ENCODE results near the gene ITGA1.

Gene ITGA1

GRCh38 chr5:52886206-52886605 is 98.5 kb downstream of the ITGA1 start:
- H3K27ac Mint-ChIP-seq = no peak overlapping the region
- H3K36me3 Mint-ChIP-seq = no peaks in the 10 kb centered on the region
- H3K4me1 Mint-ChIP-seq = no peaks in the 10 kb centered on the region
- H3K4me3 Mint-ChIP-seq = no peak overlapping the region
- H3K9me3 Mint-ChIP-seq = peaks cover 0 to 2% of the 10 kb centered on the region in 2 donors
- DNase-seq (no peak), ATAC-seq (replicated peaks) (no peak)
- H3K27me3 Mint-ChIP-seq = peaks cover 6 to 8% of the 10 kb centered on the region in 2 donors

DNA sequence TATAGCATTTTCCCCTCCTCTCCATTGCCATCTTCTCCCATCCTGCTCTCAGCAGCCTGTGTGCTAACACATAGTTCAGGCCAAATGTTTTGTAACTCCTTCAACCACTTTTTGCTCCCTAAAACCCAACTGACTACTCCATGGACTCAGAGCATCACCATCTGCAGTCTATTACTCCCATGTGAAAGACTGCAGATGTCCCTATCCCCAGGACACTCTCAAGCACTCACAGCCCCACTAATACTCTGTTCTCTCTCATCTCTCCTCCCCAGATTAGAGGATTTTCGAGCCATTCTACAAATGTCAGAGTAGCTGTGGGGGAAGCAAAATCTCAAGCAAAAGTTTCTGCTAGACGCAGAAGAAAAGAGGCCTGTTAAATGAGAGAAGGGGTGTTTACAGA is 99.3 kb downstream of the ITGA1 start:
- H3K27me3 Mint-ChIP-seq = peaks cover 5 to 6% of the 10 kb centered on the region in 2 donors
- ATAC-seq (replicated peaks) (no peak), DNase-seq (no peak)
- no peaks in the 10 kb centered on the region for H3K36me3 Mint-ChIP-seq
- H3K27ac Mint-ChIP-seq = no peak overlapping the region
- no peaks in the 10 kb centered on the region for H3K4me1 Mint-ChIP-seq
- H3K4me3 Mint-ChIP-seq = no peak overlapping the region
- peaks cover 0 to 2% of the 10 kb centered on the region in 2 donors for H3K9me3 Mint-ChIP-seq

- ATAC-seq (replicated peaks) = no peak
- Mint-ChIP-seq H3K4me1 (no peaks in the 10 kb centered on the region), H3K27me3 (peaks cover 5 to 6% of the 10 kb centered on the region in 2 donors), H3K4me3 (no peak overlapping the region), H3K36me3 (no peaks in the 10 kb centered on the region), H3K9me3 (peaks cover 0 to 2% of the 10 kb centered on the region in 2 donors), H3K27ac (no peak overlapping the region)
- DNase-seq = no peak
Observed at GRCh38 chr5:52888363-52888762, 100.6 kb downstream of the ITGA1 start.

GRCh38 chr5:52892242-52892878 is 104.6 kb downstream of the ITGA1 start:
- Mint-ChIP-seq H3K27me3 (peaks cover 10 to 13% of the 10 kb centered on the region in 2 donors), H3K4me1 (no peaks in the 10 kb centered on the region), H3K9me3 (no peaks in the 10 kb centered on the region), H3K27ac (no peak overlapping the region), H3K4me3 (no peak overlapping the region), H3K36me3 (no peaks in the 10 kb centered on the region)
- no peak for DNase-seq
- no peak for ATAC-seq (replicated peaks)

GRCh38 chr5:52893105-52893504 is 105.4 kb downstream of the ITGA1 start:
- H3K9me3 Mint-ChIP-seq = no peaks in the 10 kb centered on the region
- H3K4me1 Mint-ChIP-seq = no peaks in the 10 kb centered on the region
- H3K4me3 Mint-ChIP-seq = no peak overlapping the region
- ATAC-seq (replicated peaks) (no peak), DNase-seq (no peak)
- no peaks in the 10 kb centered on the region for H3K36me3 Mint-ChIP-seq
- peaks cover 5 to 13% of the 10 kb centered on the region in 2 donors for H3K27me3 Mint-ChIP-seq
- H3K27ac Mint-ChIP-seq = no peak overlapping the region

DNA sequence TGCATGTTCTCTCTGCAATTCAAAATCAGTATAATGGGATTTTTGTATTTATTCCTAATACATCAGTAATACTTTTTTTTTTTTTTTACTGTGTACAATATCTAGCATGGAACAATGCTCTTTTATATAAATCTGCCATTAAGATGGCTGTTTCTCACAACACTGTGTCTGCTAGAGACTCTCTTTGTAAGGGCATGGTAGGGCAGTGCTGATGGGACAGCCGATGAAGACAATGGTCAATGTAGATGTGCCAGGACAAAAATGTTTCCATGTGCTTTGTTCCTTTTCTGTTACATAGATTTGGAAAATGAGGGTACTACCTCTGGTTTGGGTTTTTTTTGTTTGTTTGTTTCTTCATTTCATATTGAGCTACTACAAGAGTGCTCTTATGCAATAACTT is 106.1 kb downstream of the ITGA1 start:
- Mint-ChIP-seq H3K27ac (no peak overlapping the region), H3K4me1 (no peaks in the 10 kb centered on the region), H3K4me3 (no peak overlapping the region), H3K9me3 (no peaks in the 10 kb centered on the region), H3K27me3 (peaks cover 5 to 18% of the 10 kb centered on the region in 2 donors), H3K36me3 (no peaks in the 10 kb centered on the region)
- DNase-seq (no peak), ATAC-seq (replicated peaks) (no peak)

DNA sequence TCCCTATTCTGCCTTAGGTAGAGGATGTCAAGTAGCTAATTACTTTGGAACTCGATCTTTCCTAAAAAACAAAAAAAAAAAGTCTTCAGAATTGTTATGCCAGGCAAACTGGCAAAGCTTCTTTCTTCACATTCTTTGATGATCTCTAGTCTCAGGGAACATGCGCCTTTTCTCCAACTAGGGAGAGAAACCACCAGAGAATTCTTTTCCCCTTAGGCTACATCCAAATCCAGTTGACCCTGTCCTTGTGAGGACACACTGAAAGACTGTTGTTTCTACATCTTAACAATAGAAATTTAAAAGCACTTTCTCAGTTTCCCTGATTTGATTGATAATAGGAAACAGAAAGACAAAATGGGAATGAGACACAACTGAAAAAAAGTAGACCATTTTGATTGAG is 106.7 kb downstream of the ITGA1 start:
- Mint-ChIP-seq H3K4me3 (no peak overlapping the region), H3K9me3 (no peaks in the 10 kb centered on the region), H3K27me3 (peaks cover 5 to 22% of the 10 kb centered on the region in 2 donors), H3K27ac (no peak overlapping the region), H3K4me1 (no peaks in the 10 kb centered on the region), H3K36me3 (no peaks in the 10 kb centered on the region)
- ATAC-seq (replicated peaks) (no peak), DNase-seq (no peak)

GRCh38 chr5:52895075-52895474 is 107.4 kb downstream of the ITGA1 start:
- Mint-ChIP-seq H3K4me1 (no peaks in the 10 kb centered on the region), H3K9me3 (no peaks in the 10 kb centered on the region), H3K27ac (no peak overlapping the region), H3K36me3 (no peaks in the 10 kb centered on the region), H3K4me3 (no peak overlapping the region), H3K27me3 (peaks cover 5 to 26% of the 10 kb centered on the region in 2 donors)
- no peak for ATAC-seq (replicated peaks)
- DNase-seq = no peak

DNA sequence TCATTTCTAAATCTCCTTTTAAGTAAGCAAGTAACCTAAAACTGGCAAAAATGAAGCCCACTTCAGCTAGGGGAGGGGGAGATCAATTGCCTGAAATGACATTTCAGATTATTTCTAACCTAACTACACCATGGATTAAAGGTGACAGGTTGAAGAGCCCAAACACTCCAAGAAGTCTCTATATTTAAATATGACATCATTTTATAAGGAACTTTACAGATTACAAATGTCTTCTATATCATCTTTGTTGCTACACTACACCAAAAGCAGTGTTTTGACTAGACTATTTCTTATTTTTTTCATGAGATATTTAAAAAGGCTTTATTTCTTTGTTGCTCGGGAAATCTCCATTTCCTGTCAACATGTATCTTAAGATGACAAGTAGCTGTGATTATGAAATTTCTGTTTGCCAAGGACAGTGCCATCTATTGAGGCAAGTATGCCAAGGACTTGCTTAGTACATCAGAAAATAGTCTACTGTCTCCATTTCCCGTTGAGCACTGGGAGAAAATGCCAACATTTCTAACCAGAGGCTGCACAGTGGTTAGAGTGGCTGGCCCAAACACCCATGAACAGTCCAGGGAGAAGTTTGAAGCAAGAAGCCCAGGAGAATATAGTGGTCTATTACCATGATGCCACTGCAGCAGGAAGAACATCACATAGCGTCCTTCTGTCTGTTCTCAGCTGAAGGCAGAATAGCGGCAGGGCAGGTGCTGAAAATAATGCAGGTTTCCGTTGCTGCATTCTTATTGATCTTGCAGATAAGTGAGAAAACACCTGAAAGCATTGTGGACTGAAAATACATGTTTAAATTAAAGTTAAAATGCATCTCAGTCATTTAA is 108.1 kb downstream of the ITGA1 start:
- Mint-ChIP-seq H3K4me3 (no peak overlapping the region), H3K36me3 (no peaks in the 10 kb centered on the region)
- no peak for ATAC-seq (replicated peaks)

GRCh38 chr5:52896534-52897237 is 109.0 kb downstream of the ITGA1 start:
- ATAC-seq (replicated peaks) = no peak
- no peak overlapping the region for H3K27ac Mint-ChIP-seq

More for the DNA sequence above, 108.1 kb downstream of the ITGA1 start:
- Mint-ChIP-seq H3K27ac (no peak overlapping the region), H3K4me1 (no peaks in the 10 kb centered on the region), H3K9me3 (peaks cover 0 to under 1% of the 10 kb centered on the region in 2 donors), H3K27me3 (peaks cover 5 to 27% of the 10 kb centered on the region in 2 donors)
- DNase-seq = no peak

DNA sequence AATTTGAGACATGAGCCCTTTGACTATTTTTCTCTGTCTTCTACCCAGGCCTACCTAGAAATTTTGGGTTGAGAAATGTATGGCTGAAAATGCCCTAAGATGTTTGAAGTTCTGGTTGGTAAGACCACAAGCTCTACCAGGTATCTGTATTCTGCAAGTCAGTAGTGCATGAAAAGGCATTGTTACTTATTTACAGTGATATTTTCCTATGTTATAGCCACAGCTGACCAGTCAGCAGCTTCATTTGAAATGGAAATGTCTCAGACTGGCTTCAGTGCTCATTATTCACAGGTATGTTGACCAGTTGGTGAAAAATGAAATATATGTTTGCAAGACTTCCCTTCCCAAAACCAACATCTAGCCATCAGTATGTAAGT is 109.5 kb downstream of the ITGA1 start:
- H3K36me3 Mint-ChIP-seq = no peaks in the 10 kb centered on the region

More at GRCh38 chr5:52896534-52897237, 109.0 kb downstream of the ITGA1 start:
- Mint-ChIP-seq H3K36me3 (no peaks in the 10 kb centered on the region), H3K27me3 (peaks cover 5 to 31% of the 10 kb centered on the region in 2 donors), H3K9me3 (peaks cover 2 to 4% of the 10 kb centered on the region in 2 donors), H3K4me3 (no peak overlapping the region), H3K4me1 (no peaks in the 10 kb centered on the region)
- no peak for DNase-seq

GRCh38 chr5:52898961-52899680 is 111.4 kb downstream of the ITGA1 start:
- Mint-ChIP-seq H3K9me3 (peaks cover 2 to 4% of the 10 kb centered on the region in 2 donors), H3K4me1 (no peaks in the 10 kb centered on the region), H3K27me3 (peaks cover 3 to 30% of the 10 kb centered on the region in 2 donors), H3K27ac (no peak overlapping the region), H3K36me3 (no peaks in the 10 kb centered on the region), H3K4me3 (no peak overlapping the region)
- ATAC-seq (replicated peaks) = no peak
- DNase-seq = no peak

More for the DNA sequence above, 109.5 kb downstream of the ITGA1 start:
- Mint-ChIP-seq H3K4me3 (no peak overlapping the region), H3K27ac (no peak overlapping the region), H3K4me1 (no peaks in the 10 kb centered on the region), H3K9me3 (peaks cover 2 to 4% of the 10 kb centered on the region in 2 donors), H3K27me3 (peaks cover 5 to 31% of the 10 kb centered on the region in 2 donors)
- no peak for ATAC-seq (replicated peaks)
- DNase-seq = no peak

GRCh38 chr5:52903142-52903541 is 115.4 kb downstream of the ITGA1 start:
- Mint-ChIP-seq H3K4me3 (no peak overlapping the region), H3K4me1 (no peaks in the 10 kb centered on the region)

GRCh38 chr5:52906343-52906742 is 118.6 kb downstream of the ITGA1 start:
- H3K4me1 Mint-ChIP-seq = no peaks in the 10 kb centered on the region
- no peak for DNase-seq
- H3K36me3 Mint-ChIP-seq = no peaks in the 10 kb centered on the region
- H3K27ac Mint-ChIP-seq = no peak overlapping the region
- no peaks in the 10 kb centered on the region for H3K9me3 Mint-ChIP-seq
- ATAC-seq (replicated peaks) = no peak
- H3K4me3 Mint-ChIP-seq = no peak overlapping the region
- no peaks in the 10 kb centered on the region for H3K27me3 Mint-ChIP-seq

More at GRCh38 chr5:52903142-52903541, 115.4 kb downstream of the ITGA1 start:
- Mint-ChIP-seq H3K27me3 (peaks cover 0 to 18% of the 10 kb centered on the region in 2 donors), H3K9me3 (peaks cover 2 to 4% of the 10 kb centered on the region in 2 donors), H3K27ac (no peak overlapping the region), H3K36me3 (no peaks in the 10 kb centered on the region)
- ATAC-seq (replicated peaks) = no peak
- DNase-seq = no peak
